K562 (cell line): Measurements from ENCODE around the gene KCTD16. TPM values are rescaled to one million over a fixed set of nuclear protein-coding genes. Genes with fewer than 3 reads are reported as not detected.

Source experiments
- ATAC-seq: fragments of 200-7000 bp; cut with Tn5 transposase; 3 replicates; pipeline ENCODE4 v1.9.1; 2020; ENCODE audit warnings: moderate library complexity
- BruUV-seq: library from RNA; stranded (reverse); fragments of 400-500 nt; replicated peaks from 2 replicates; lab custom pipeline; 2021; lab: Mats Ljungman, UMichigan
- CTCF ChIA-PET: fragments of 300-600 bp; formaldehyde crosslinking; extraction: SDS; loops from one replicate; lab custom pipeline; 2021; ENCODE audit warnings: low intra/inter-chr PET ratio; lab: Yijun Ruan, JAX
- POLR2A ChIA-PET: fragments of 300-600, 350-650 bp; sonication (Branson Sonifier 250); formaldehyde crosslinking; extraction: SDS; loops from one replicate; lab custom pipeline; 2021; ENCODE audit warnings: antibody characterized with exemption, inconsistent platforms; lab: Yijun Ruan, JAX
- DNase-seq, 4 experiments: peaks; one replicate each; pipeline versions ENCODE4 v3.0.0 to v3.0.0-alpha.2; 2011 to 2018; ENCODE audit warnings: low spot score in 3 of 4, mixed read lengths in 3 of 4; ENCODE audit errors: extremely low read depth in 1 of 4
- FAIRE-seq: peaks from 2 replicates; lab custom pipeline; 2011; peaks lifted over from hg19 to GRCh38; lab: Jason Lieb, UNC
- H2AFZ ChIP-seq: 2 replicates; pipeline ENCODE4 v1.6.0; 2011; ENCODE audit warnings: low read depth, low read length, control low read depth, inconsistent platforms
- H3K27ac ChIP-seq: fragments of 200-600 bp; 3 replicates; pipeline ENCODE4 v1.8.0; 2011; ENCODE audit warnings: low read depth, mild to moderate bottlenecking, control low read depth, inconsistent platforms, low read length, moderate library complexity, mixed read lengths; ENCODE audit errors: extremely low read depth
- H3K27me3 ChIP-seq, 2 experiments: fragments of 300-600 bp in 1 of 2; 2 replicates in 1 of 2; 3 replicates in 1 of 2; pipeline versions ENCODE4 v1.6.0 to v1.8.0; 2011; ENCODE audit warnings: inconsistent platforms in 2 of 2, low read length in 2 of 2, mild to moderate bottlenecking in 1 of 2, mixed read lengths in 1 of 2, moderate library complexity in 1 of 2; ENCODE audit not compliant: control insufficient read depth in 2 of 2, insufficient read depth in 2 of 2
- H3K36me3 ChIP-seq: fragments of 300-600 bp; 3 replicates; pipeline ENCODE4 v1.8.0; 2011; ENCODE audit warnings: mild to moderate bottlenecking, low read length, inconsistent platforms; ENCODE audit not compliant: control insufficient read depth, insufficient read depth
- H3K4me1 ChIP-seq, 2 experiments: fragments of 200-600 bp in 1 of 2; replicated peaks in 1 of 2; 2 replicates in 1 of 2; 3 replicates in 1 of 2; pipeline versions ENCODE4 v1.5.1 to v1.8.0; 2011; ENCODE audit warnings: inconsistent platforms in 2 of 2, low read length in 2 of 2, mild to moderate bottlenecking in 1 of 2, mixed read lengths in 1 of 2, moderate library complexity in 1 of 2; ENCODE audit not compliant: control insufficient read depth in 2 of 2, insufficient read depth in 2 of 2
- H3K4me2 ChIP-seq: 2 replicates; pipeline ENCODE4 v1.6.1; 2011; ENCODE audit warnings: low read length, control low read depth, inconsistent platforms, mixed read lengths; ENCODE audit not compliant: insufficient read depth
- H3K4me3 ChIP-seq: fragments of 200-600 bp; sonication (generic), shearing (Covaris generic); 2 replicates; pipeline ENCODE4 v1.5.1; 2016; ENCODE audit warnings: control low read depth, inconsistent platforms
- H3K79me2 ChIP-seq: fragments of 200-600 bp; 3 replicates; pipeline ENCODE4 v1.8.0; 2011; ENCODE audit warnings: low read length, inconsistent platforms; ENCODE audit not compliant: control insufficient read depth, insufficient read depth
- H3K9ac ChIP-seq, 2 experiments: 2 replicates each; pipeline versions ENCODE4 v1.6.0 to v1.6.1; 2011; ENCODE audit warnings: low read depth in 2 of 2, low read length in 2 of 2, control low read depth in 1 of 2, inconsistent platforms in 1 of 2, mild to moderate bottlenecking in 1 of 2, mixed read lengths in 1 of 2; ENCODE audit not compliant: insufficient read depth in 1 of 2
- H3K9me1 ChIP-seq: one replicate; pipeline ENCODE4 v1.6.0; 2011; ENCODE audit warnings: inconsistent platforms, mild to moderate bottlenecking, low read length, moderate library complexity; ENCODE audit not compliant: control insufficient read depth, insufficient read depth
- H3K9me3 ChIP-seq: replicated peaks from 2 replicates; pipeline ENCODE4 v1.5.1; 2011; ENCODE audit warnings: low read depth, low read length, inconsistent platforms; ENCODE audit not compliant: control insufficient read depth, insufficient read depth
- H4K20me1 ChIP-seq: replicated peaks from 2 replicates; pipeline ENCODE4 v1.6.1; 2011; ENCODE audit warnings: low read length, inconsistent platforms, mixed read lengths; ENCODE audit not compliant: control insufficient read depth, insufficient read depth
- CTBP1 ChIP-seq: fragments of 450-650 bp; IDR thresholded peaks from 2 replicates; pipeline ENCODE4 v1.6.1; 2016; ENCODE audit warnings: borderline replicate concordance
- ESRRA ChIP-seq: fragments of 450-650 bp; IDR thresholded peaks from 2 replicates; pipeline ENCODE4 v1.6.1; 2014; ENCODE audit warnings: low read depth, mild to moderate bottlenecking, moderate library complexity, borderline replicate concordance
- GABPA ChIP-seq: fragments of 200-800 bp; sonication (Bioruptor generic); conservative IDR thresholded peaks from 2 replicates; pipeline ENCODE4 v1.6.1; 2016; ENCODE audit warnings: low read depth, missing genetic modification characterization, missing compliant biosample characterization
- IFI16 ChIP-seq: fragments of 250-450 bp; sonication (Bioruptor Pico); IDR thresholded peaks from 2 replicates; pipeline ENCODE4 v2.1.2; 2022; ENCODE audit warnings: mild to moderate bottlenecking, inconsistent platforms
- PHF20 ChIP-seq: fragments of 450-650 bp; IDR thresholded peaks from 2 replicates; pipeline ENCODE4 v1.6.1; 2018; ENCODE audit not compliant: partially characterized antibody
- TCF7 ChIP-seq: sonication (generic); IDR thresholded peaks from 2 replicates; pipeline ENCODE4 v1.6.1; 2016; ENCODE audit warnings: antibody characterized with exemption, borderline replicate concordance
- TOE1 ChIP-seq, 2 experiments: fragments of 450-650 bp in 1 of 2; sonication (generic) in 1 of 2; formaldehyde crosslinking in 1 of 2; IDR thresholded peaks; 2 replicates each; pipeline versions ENCODE4 v1.7.1 to v1.8.0; 2016 to 2022; ENCODE audit warnings: borderline replicate concordance in 2 of 2, mild to moderate bottlenecking in 2 of 2, antibody characterized with exemption in 1 of 2, inconsistent platforms in 1 of 2, low read depth in 1 of 2, missing genetic modification reagents in 1 of 2, moderate library complexity in 1 of 2
- ZBTB12 ChIP-seq: fragments of 250-450 bp; sonication (Bioruptor Pico); IDR thresholded peaks from 2 replicates; pipeline ENCODE4 v1.4.0; 2020
- ZNF717 ChIP-seq: fragments of 250-450 bp; sonication (Bioruptor Pico); IDR thresholded peaks from 2 replicates; pipeline ENCODE4 v1.5.0; 2021
- whole genome bisulfite sequencing: fragments of 100-300 bp; shearing (Covaris generic); methylation state at CpG from one replicate; pipeline ENCODE4 v1.1.6; 2016; ENCODE audit warnings: low coverage, mixed read lengths; ENCODE audit not compliant: insufficient coverage; ENCODE audit errors: missing lambda C conversion rate; 5-methylcytosine and 5-hydroxymethylcytosine counted together
- in situ Hi-C: fragments of 300-500 bp; cut with MboI; formaldehyde crosslinking; loops from 4 replicates; pipeline ENCODE4 v1.15.0; 2018; ENCODE audit warnings: inconsistent platforms, mixed read lengths
- intact Hi-C: fragments of 100-400 bp; cut with micrococcal nuclease; formaldehyde crosslinking; loops from 2 replicates; pipeline ENCODE4 v1.14.2; 2022
- polyA plus RNA-seq, 8 experiments: library from polyadenylated mRNA; depleted of rRNA in 4 of 8; stranded (reverse) in 5 of 8; unstranded in 3 of 8; fragments of >200 nt; fragmentation: Nextera tagmentation in 2 of 8; fragmentation: Illumina TruSeq in 1 of 8; extraction: Ambion mirVana in 2 of 8; extraction: Trizol in 1 of 8; gene quantifications; 2 replicates each; pipeline versions ENCODE4 v1.2.1 to v1.2.3, GENCODE V29; 2011 to 2014; ENCODE audit warnings: inconsistent platforms in 1 of 8, missing spikeins in 1 of 8
- total RNA-seq, 7 experiments: library from RNA; depleted of rRNA in 6 of 7; stranded (reverse); fragments of >200 nt in 6 of 7; fragmentation: Illumina TruSeq in 2 of 7; extraction: Trizol in 2 of 7; gene quantifications; 2 replicates each; pipeline versions ENCODE4 v1.2.1 to v1.2.3, GENCODE V29; 2011 to 2021; ENCODE audit warnings: low replicate concordance in 1 of 7
- TF ChIP-seq, protein P1 (sequence below): fragments of 250-450 bp; sonication (Bioruptor Pico); IDR thresholded peaks from 2 replicates; pipeline ENCODE4 v1.8.0; 2021; ENCODE audit warnings: moderate library complexity, mild to moderate bottlenecking, inconsistent platforms

The KCTD16 gene
- total and polyA plus RNA-seq, 9 of the 15 experiments (the other 6 are each of a cell fraction or from before 2014, with no cell fraction given): 0.04 TPM; not detected in 8

DNA sequence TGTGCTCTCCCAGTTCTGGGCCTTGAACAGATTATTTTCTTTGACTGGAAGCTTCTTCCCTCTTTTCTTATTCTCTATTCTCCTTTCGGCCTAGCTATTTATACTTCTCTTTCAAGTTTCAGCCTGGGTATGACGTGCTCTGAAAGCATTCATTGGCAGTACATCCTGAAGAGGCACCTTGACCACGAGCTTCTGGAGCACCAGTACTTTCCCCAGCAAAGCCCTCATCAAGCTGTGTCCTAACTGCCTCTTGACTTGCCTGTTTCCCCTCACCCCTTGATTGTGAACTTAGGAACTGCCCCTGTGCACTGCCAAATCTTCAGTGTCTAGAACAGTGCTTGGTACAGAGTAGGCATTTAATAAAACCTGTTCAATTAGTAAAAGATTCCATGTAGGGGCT, 154.9 kb downstream of the KCTD16 start:
- Histone ChIP-seq H3K4me1 (no peaks in the 10 kb centered on the region), H3K27ac (no peak overlapping the region), H3K36me3 (no peaks in the 10 kb centered on the region), H3K9me1 (no peaks in the 10 kb centered on the region), H3K9ac (no peak overlapping the region), H3K79me2 (no peaks in the 10 kb centered on the region), H3K27me3 (no peaks in the 10 kb centered on the region), H3K4me2 (no peak overlapping the region), H4K20me1 (no peaks in the 10 kb centered on the region), H3K4me3 (no peak overlapping the region), H2AFZ (no peak overlapping the region), H3K9me3 (no peaks in the 10 kb centered on the region; the same call in 1 of the 2 replicates)
- ATAC-seq: no peak
- no TSS peak for BruUV-seq
- WGBS: 0% methylated on average over 3 of the region's 3 CpGs
- no peak for DNase-seq
- ChIA-PET CTCF (no interaction called here), POLR2A (no interaction called here)
- FAIRE-seq: no peak
- in situ Hi-C loops (no loop called here), intact Hi-C loops (no loop called here)
- TF ChIP-seq IFI16 (no peak), ZNF717 (CRISPR knock-in tag) (no peak), CTBP1 (no peak)
- TF ChIP-seq, protein P1, sequence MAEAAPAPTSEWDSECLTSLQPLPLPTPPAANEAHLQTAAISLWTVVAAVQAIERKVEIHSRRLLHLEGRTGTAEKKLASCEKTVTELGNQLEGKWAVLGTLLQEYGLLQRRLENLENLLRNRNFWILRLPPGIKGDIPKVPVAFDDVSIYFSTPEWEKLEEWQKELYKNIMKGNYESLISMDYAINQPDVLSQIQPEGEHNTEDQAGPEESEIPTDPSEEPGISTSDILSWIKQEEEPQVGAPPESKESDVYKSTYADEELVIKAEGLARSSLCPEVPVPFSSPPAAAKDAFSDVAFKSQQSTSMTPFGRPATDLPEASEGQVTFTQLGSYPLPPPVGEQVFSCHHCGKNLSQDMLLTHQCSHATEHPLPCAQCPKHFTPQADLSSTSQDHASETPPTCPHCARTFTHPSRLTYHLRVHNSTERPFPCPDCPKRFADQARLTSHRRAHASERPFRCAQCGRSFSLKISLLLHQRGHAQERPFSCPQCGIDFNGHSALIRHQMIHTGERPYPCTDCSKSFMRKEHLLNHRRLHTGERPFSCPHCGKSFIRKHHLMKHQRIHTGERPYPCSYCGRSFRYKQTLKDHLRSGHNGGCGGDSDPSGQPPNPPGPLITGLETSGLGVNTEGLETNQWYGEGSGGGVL (CRISPR knock-in tag): no peak

DNA sequence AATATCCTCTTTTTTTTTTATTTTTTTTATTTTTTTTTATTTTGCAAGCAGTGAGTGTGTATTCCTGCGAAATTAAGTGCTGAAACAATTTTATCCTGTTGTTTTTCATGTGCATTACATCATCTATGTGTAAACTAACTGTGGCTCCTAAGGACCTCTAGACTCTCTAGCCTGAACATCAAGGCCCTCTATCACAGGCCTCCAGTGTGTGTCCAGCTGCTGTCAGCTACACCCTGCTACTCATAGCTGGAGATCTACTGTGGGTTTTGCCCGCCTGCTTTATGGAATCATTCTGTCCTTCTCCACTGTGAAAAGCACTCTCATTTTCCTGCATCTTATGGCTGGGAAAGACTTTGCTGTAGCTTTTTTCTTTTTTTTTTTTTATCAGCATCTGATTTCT, 157.8 kb downstream of the KCTD16 start:
- ATAC-seq (no peak), FAIRE-seq (no peak), DNase-seq (no peak)
- Histone ChIP-seq H3K4me3 (no peak overlapping the region), H3K9ac (no peak overlapping the region), H3K36me3 (no peaks in the 10 kb centered on the region), H4K20me1 (no peaks in the 10 kb centered on the region), H3K79me2 (no peaks in the 10 kb centered on the region), H3K4me1 (no peaks in the 10 kb centered on the region), H3K9me3 (no peaks in the 10 kb centered on the region; the same call in 1 of the 2 replicates), H3K27ac (no peak overlapping the region), H3K27me3 (no peaks in the 10 kb centered on the region), H2AFZ (no peak overlapping the region), H3K4me2 (no peak overlapping the region), H3K9me1 (no peaks in the 10 kb centered on the region)
- in situ Hi-C loops: no loop called here
- TF ChIP-seq ESRRA (no peak), GABPA (no peak), TCF7 (no peak), ZBTB12 (CRISPR knock-in tag) (no peak), TOE1 (IDR thresholded peaks at IDR 0.05; ENCODE audit: borderline replicate concordance) (no peak), TOE1 (CRISPR knock-in tag; IDR thresholded peaks at IDR 0.05; ENCODE audit: borderline replicate concordance, low read depth) (no peak), PHF20 (no peak)
- 0% methylated on average over 2 of the region's 2 CpGs for WGBS
- BruUV-seq: no TSS peak
- intact Hi-C loops: no loop called here
- CTCF ChIA-PET: no interaction called here
- POLR2A ChIA-PET: no interaction called here
